Measurements from ENCODE around the gene FHOD3.

FHOD3 gene

GRCh38 chr18:36818652-36819051, 521.1 kb downstream of the FHOD3 start:
- DNase-seq (ENCODE audit: low read depth, low spot score), result no peak
- TF ChIP-seq CTCF (IDR thresholded peaks at IDR 0.05; ENCODE audit: low read depth, low read length), result no peak
- in situ Hi-C loops (cut with HindIII; ENCODE audit: low sequenced_read_pairs), result no loop called here
- no peak overlapping the region for H3K4me3 ChIP-seq (ENCODE audit: low read depth, low read length)

- H3K4me3 ChIP-seq (ENCODE audit: low read depth, low read length), result no peak overlapping the region
- in situ Hi-C loops (cut with HindIII; ENCODE audit: low sequenced_read_pairs), result no loop called here
- no peak for TF ChIP-seq CTCF (IDR thresholded peaks at IDR 0.05; ENCODE audit: low read depth, low read length)
- no peak for DNase-seq (ENCODE audit: low read depth, low spot score)
These were observed 522.1 kb downstream of the FHOD3 start for GRCh38 chr18:36819621-36820020.

- no peak for TF ChIP-seq CTCF (IDR thresholded peaks at IDR 0.05; ENCODE audit: low read depth, low read length)
- DNase-seq (ENCODE audit: low read depth, low spot score), result no peak
- H3K4me3 ChIP-seq (ENCODE audit: low read depth, low read length), result no peak overlapping the region
- in situ Hi-C loops (cut with HindIII; ENCODE audit: low sequenced_read_pairs), result no loop called here
These were observed 524.2 kb downstream of the FHOD3 start for GRCh38 chr18:36821681-36822080.

- no peak for TF ChIP-seq CTCF (IDR thresholded peaks at IDR 0.05; ENCODE audit: low read depth, low read length)
- in situ Hi-C loops (cut with HindIII; ENCODE audit: low sequenced_read_pairs), result no loop called here
- DNase-seq (ENCODE audit: low read depth, low spot score), result no peak
- H3K4me3 ChIP-seq (ENCODE audit: low read depth, low read length), result no peak overlapping the region
These were observed 528.0 kb downstream of the FHOD3 start for GRCh38 chr18:36825526-36825925.

GRCh38 chr18:36826556-36826955, 529.0 kb downstream of the FHOD3 start:
- TF ChIP-seq CTCF (IDR thresholded peaks at IDR 0.05; ENCODE audit: low read depth, low read length), result no peak
- in situ Hi-C loops (cut with HindIII; ENCODE audit: low sequenced_read_pairs), result no loop called here
- H3K4me3 ChIP-seq (ENCODE audit: low read depth, low read length), result no peak overlapping the region
- DNase-seq (ENCODE audit: low read depth, low spot score), result no peak

GRCh38 chr18:36828157-36828629, 530.7 kb downstream of the FHOD3 start:
- H3K4me3 ChIP-seq (ENCODE audit: low read depth, low read length), result peak overlapping the region; percentile 95
- TF ChIP-seq CTCF (IDR thresholded peaks at IDR 0.05; ENCODE audit: low read depth, low read length), result no peak
- in situ Hi-C loops (cut with HindIII; ENCODE audit: low sequenced_read_pairs), result no loop called here
- peak; percentile 59 for DNase-seq (ENCODE audit: low read depth, low spot score)

All from astrocyte of the spinal cord (primary cell).